ENCODE measurements around the gene TMEM130. TPM values are rescaled to one million over a fixed set of nuclear protein-coding genes. Genes with fewer than 3 reads are reported as not detected.

TMEM130 gene
- total and polyA plus RNA-seq, 10 of the 15 experiments (the other 5 are each of a cell fraction or from before 2014, with no cell fraction given) = 0.04 to 0.15 (median 0.11) TPM; not detected in 7

DNA sequence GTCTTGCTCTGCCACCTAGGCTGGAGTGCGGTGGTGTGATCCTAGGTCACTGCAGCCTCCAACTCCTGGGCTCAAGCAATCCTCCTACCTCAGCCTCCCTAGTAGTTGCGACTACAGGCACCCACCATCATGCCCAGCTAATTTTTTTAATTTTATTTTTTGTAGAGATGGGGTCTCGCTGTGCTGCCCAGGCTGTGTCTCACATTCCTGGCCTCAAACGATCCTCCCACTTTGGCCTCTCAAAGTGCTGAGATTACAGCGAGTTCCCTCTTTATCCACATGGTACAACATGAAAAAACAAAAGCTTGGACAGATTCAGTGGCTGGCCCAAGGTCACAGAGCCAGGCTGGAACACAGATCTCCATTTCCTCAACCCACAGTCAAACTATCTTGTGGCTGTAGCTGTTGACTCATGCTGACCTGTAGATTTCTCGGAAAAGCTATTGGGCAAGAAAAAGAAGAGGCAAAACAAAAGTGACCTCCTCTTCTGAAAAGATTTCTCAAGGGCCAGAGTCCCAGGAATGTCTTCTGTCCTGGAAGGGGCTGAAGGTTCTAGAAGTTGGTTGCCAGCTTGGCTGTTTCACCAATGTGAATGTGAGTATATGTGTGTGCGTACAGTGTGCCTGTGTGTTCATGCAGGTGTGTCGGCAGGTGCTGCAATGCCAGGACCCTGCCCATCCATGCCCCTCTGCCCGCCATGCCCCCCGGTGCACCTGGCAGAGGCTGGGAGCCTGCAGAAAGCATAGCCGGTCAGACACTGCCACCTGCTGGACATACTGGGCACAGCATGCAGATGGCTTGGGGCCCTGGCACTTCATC lies 28.4 kb downstream of the TMEM130 start (continued):
- TF ChIP-seq, protein P1, sequence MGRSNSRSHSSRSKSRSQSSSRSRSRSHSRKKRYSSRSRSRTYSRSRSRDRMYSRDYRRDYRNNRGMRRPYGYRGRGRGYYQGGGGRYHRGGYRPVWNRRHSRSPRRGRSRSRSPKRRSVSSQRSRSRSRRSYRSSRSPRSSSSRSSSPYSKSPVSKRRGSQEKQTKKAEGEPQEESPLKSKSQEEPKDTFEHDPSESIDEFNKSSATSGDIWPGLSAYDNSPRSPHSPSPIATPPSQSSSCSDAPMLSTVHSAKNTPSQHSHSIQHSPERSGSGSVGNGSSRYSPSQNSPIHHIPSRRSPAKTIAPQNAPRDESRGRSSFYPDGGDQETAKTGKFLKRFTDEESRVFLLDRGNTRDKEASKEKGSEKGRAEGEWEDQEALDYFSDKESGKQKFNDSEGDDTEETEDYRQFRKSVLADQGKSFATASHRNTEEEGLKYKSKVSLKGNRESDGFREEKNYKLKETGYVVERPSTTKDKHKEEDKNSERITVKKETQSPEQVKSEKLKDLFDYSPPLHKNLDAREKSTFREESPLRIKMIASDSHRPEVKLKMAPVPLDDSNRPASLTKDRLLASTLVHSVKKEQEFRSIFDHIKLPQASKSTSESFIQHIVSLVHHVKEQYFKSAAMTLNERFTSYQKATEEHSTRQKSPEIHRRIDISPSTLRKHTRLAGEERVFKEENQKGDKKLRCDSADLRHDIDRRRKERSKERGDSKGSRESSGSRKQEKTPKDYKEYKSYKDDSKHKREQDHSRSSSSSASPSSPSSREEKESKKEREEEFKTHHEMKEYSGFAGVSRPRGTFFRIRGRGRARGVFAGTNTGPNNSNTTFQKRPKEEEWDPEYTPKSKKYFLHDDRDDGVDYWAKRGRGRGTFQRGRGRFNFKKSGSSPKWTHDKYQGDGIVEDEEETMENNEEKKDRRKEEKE (IDR thresholded peaks at IDR 0.05) = no peak
- 0 out of 2 replicates have a peak, but pooled peaks have one; percentile 30 for TF ChIP-seq SMARCA5 (IDR thresholded peaks at IDR 0.05)
- TF ChIP-seq FOXM1 (IDR thresholded peaks at IDR 0.05; ENCODE audit: low read depth, low read length) = no peak
- TF ChIP-seq RUNX3 (IDR thresholded peaks at IDR 0.05; ENCODE audit: low read length) = no peak
- TF ChIP-seq ZNF274 (IDR thresholded peaks at IDR 0.05; ENCODE audit: insufficient read depth, insufficient read length) = no peak
- TF ChIP-seq, protein P2, sequence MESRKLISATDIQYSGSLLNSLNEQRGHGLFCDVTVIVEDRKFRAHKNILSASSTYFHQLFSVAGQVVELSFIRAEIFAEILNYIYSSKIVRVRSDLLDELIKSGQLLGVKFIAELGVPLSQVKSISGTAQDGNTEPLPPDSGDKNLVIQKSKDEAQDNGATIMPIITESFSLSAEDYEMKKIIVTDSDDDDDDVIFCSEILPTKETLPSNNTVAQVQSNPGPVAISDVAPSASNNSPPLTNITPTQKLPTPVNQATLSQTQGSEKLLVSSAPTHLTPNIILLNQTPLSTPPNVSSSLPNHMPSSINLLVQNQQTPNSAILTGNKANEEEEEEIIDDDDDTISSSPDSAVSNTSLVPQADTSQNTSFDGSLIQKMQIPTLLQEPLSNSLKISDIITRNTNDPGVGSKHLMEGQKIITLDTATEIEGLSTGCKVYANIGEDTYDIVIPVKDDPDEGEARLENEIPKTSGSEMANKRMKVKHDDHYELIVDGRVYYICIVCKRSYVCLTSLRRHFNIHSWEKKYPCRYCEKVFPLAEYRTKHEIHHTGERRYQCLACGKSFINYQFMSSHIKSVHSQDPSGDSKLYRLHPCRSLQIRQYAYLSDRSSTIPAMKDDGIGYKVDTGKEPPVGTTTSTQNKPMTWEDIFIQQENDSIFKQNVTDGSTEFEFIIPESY (IDR thresholded peaks at IDR 0.05) = no peak
- TF ChIP-seq YBX1 (IDR thresholded peaks at IDR 0.05) = no peak
- TF ChIP-seq NR2C2 (IDR thresholded peaks at IDR 0.05; ENCODE audit: borderline replicate concordance, control insufficient read depth, insufficient read length, low read depth) = no peak
- TF ChIP-seq, protein P3, sequence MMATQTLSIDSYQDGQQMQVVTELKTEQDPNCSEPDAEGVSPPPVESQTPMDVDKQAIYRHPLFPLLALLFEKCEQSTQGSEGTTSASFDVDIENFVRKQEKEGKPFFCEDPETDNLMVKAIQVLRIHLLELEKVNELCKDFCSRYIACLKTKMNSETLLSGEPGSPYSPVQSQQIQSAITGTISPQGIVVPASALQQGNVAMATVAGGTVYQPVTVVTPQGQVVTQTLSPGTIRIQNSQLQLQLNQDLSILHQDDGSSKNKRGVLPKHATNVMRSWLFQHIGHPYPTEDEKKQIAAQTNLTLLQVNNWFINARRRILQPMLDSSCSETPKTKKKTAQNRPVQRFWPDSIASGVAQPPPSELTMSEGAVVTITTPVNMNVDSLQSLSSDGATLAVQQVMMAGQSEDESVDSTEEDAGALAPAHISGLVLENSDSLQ (IDR thresholded peaks at IDR 0.05) = no peak
- TF ChIP-seq, protein P4, sequence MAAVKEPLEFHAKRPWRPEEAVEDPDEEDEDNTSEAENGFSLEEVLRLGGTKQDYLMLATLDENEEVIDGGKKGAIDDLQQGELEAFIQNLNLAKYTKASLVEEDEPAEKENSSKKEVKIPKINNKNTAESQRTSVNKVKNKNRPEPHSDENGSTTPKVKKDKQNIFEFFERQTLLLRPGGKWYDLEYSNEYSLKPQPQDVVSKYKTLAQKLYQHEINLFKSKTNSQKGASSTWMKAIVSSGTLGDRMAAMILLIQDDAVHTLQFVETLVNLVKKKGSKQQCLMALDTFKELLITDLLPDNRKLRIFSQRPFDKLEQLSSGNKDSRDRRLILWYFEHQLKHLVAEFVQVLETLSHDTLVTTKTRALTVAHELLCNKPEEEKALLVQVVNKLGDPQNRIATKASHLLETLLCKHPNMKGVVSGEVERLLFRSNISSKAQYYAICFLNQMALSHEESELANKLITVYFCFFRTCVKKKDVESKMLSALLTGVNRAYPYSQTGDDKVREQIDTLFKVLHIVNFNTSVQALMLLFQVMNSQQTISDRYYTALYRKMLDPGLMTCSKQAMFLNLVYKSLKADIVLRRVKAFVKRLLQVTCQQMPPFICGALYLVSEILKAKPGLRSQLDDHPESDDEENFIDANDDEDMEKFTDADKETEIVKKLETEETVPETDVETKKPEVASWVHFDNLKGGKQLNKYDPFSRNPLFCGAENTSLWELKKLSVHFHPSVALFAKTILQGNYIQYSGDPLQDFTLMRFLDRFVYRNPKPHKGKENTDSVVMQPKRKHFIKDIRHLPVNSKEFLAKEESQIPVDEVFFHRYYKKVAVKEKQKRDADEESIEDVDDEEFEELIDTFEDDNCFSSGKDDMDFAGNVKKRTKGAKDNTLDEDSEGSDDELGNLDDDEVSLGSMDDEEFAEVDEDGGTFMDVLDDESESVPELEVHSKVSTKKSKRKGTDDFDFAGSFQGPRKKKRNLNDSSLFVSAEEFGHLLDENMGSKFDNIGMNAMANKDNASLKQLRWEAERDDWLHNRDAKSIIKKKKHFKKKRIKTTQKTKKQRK (IDR thresholded peaks at IDR 0.05; ENCODE audit: low read depth, low read length) = no peak
- TF ChIP-seq HDAC6 (IDR thresholded peaks at IDR 0.05; ENCODE audit: unreplicated experiment) = no peak
- TF ChIP-seq SUZ12 (IDR thresholded peaks at IDR 0.05; ENCODE audit: unreplicated experiment) = no peak
- no peak for TF ChIP-seq SIX5 (IDR thresholded peaks at IDR 0.05; ENCODE audit: low read depth, low read length, severe bottlenecking)
- no peak for TF ChIP-seq ZNF622 (IDR thresholded peaks at IDR 0.05)
- TF ChIP-seq, protein P5, sequence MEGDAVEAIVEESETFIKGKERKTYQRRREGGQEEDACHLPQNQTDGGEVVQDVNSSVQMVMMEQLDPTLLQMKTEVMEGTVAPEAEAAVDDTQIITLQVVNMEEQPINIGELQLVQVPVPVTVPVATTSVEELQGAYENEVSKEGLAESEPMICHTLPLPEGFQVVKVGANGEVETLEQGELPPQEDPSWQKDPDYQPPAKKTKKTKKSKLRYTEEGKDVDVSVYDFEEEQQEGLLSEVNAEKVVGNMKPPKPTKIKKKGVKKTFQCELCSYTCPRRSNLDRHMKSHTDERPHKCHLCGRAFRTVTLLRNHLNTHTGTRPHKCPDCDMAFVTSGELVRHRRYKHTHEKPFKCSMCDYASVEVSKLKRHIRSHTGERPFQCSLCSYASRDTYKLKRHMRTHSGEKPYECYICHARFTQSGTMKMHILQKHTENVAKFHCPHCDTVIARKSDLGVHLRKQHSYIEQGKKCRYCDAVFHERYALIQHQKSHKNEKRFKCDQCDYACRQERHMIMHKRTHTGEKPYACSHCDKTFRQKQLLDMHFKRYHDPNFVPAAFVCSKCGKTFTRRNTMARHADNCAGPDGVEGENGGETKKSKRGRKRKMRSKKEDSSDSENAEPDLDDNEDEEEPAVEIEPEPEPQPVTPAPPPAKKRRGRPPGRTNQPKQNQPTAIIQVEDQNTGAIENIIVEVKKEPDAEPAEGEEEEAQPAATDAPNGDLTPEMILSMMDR (IDR thresholded peaks at IDR 0.05 in 2 of 3, conservative IDR thresholded peaks at IDR 0.05 in 1 of 3; ENCODE audit: control insufficient read depth in 2 of 3, extremely low read depth in 1 of 3, insufficient read depth in 1 of 3, low read depth in 3 of 3, low read length in 3 of 3) = peak; percentile 94 to 96 (median 96)
- TF ChIP-seq EP300 (IDR thresholded peaks at IDR 0.05; ENCODE audit: borderline replicate concordance in 1 of 2, control insufficient read depth in 1 of 2, low read depth in 2 of 2, low read length in 2 of 2) = no peak

Measured in GM12878 (cell line).